Activated T-cell treated with anti-CD3 and anti-CD28 coated beads for 48 hours (primary cell): Measurements from ENCODE around the gene UXT.

Experiments used
- DNase-seq: peaks from one replicate; pipeline ENCODE4 v3.0.0-alpha.2; 2020; ENCODE audit warnings: low read depth

The UXT gene

GRCh38 chrX:47649271-47649670, 9.7 kb downstream of the UXT start:
- no peak for DNase-seq

GRCh38 chrX:47648376-47648775, 10.6 kb downstream of the UXT start:
- no peak for DNase-seq

- DNase-seq: no peak
Measured at GRCh38 chrX:47646636-47647035, 12.3 kb downstream of the UXT start.

GRCh38 chrX:47645530-47645929, 13.4 kb downstream of the UXT start:
- DNase-seq: no peak

- DNase-seq: no peak
Measured at GRCh38 chrX:47644557-47645091, 14.4 kb downstream of the UXT start.

GRCh38 chrX:47643926-47644325, 15.1 kb downstream of the UXT start:
- no peak for DNase-seq

GRCh38 chrX:47638816-47639215, 20.2 kb downstream of the UXT start:
- DNase-seq: no peak

GRCh38 chrX:47637546-47638195, 21.3 kb downstream of the UXT start:
- peak; percentile 28 for DNase-seq

- DNase-seq: no peak
Measured at GRCh38 chrX:47634871-47635575, 24.0 kb downstream of the UXT start.

GRCh38 chrX:47633689-47634590, 25.0 kb downstream of the UXT start:
- no peak for DNase-seq

GRCh38 chrX:47632666-47633065, 26.3 kb downstream of the UXT start:
- DNase-seq: no peak

GRCh38 chrX:47631676-47632075, 27.3 kb downstream of the UXT start:
- DNase-seq: no peak

GRCh38 chrX:47629419-47630200, 29.4 kb downstream of the UXT start, which contains the start of gene CFP:
CFP (minus strand) TSS chrX:47629930; CDS start chrX:47629844, 86 bp downstream.
- no peak for DNase-seq

- DNase-seq: no peak
Measured at GRCh38 chrX:47628982-47629381, 30.0 kb downstream of the UXT start.

GRCh38 chrX:47625365-47625764, 33.6 kb downstream of the UXT start:
- no peak for DNase-seq

GRCh38 chrX:47623540-47624027, 35.4 kb downstream of the UXT start:
- DNase-seq: peak; percentile 25

- no peak for DNase-seq
Measured at GRCh38 chrX:47621851-47622250, 37.1 kb downstream of the UXT start.

- no peak for DNase-seq
Measured at GRCh38 chrX:47620303-47620685, 38.7 kb downstream of the UXT start.

GRCh38 chrX:47619486-47620302, 39.3 kb downstream of the UXT start, which contains the start of gene SYN1:
SYN1 (minus strand) TSS chrX:47619857; CDS start chrX:47619728, 129 bp downstream.
- DNase-seq: peak; percentile 75

GRCh38 chrX:47618923-47619485, 40.0 kb downstream of the UXT start:
- no peak for DNase-seq
